ENCODE data around the gene PALB2.
"Not testable (repeated sequence)": the region's sequence is repeated elsewhere in the genome, so short reads cannot be mapped to it uniquely, and the experiment has no call there.

The PALB2 gene

DNA sequence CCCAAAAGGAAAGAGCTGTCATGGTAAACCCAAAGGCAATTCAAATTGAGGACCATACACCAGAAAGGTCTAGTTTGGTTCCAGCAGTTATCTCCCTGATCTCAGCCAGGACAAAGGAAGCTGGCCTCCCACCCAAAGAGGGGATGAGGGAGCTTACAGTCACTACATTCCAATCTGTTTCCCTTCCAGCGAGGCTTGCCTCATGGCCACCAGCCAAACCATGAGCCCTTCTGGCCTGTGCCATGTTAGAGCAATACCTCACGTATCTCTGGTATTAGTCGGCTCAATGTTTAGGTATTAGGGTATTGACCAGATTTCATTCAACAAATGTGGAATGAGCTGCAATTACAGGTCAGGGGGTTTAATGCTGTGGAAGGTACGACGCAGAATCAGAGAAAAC, 53.4 kb downstream of the PALB2 start:
- Histone ChIP-seq H3K27ac (ENCODE audit: low read depth in 2 of 2, low read length in 2 of 2) (no peak overlapping the region), H3K36me3 (ENCODE audit: control insufficient read depth in 2 of 2, insufficient read depth in 2 of 2, low read length in 2 of 2) (peaks cover 64 to 66% of the 10 kb centered on the region in 2 donors), H3K27me3 (ENCODE audit: control insufficient read depth in 2 of 2, insufficient read depth in 2 of 2, low read length in 2 of 2) (no peaks in the 10 kb centered on the region), H3K4me1 (ENCODE audit: control insufficient read depth in 2 of 2, insufficient read depth in 2 of 2, low read length in 2 of 2) (no peaks in the 10 kb centered on the region), H3K9ac (ENCODE audit: low read depth in 1 of 2, low read length in 2 of 2) (no peak overlapping the region), H3K9me3 (ENCODE audit: control insufficient read depth in 2 of 2, low read length in 2 of 2) (no peaks in the 10 kb centered on the region), H3K4me3 (ENCODE audit: low read length in 2 of 2) (no peak overlapping the region)

DNA sequence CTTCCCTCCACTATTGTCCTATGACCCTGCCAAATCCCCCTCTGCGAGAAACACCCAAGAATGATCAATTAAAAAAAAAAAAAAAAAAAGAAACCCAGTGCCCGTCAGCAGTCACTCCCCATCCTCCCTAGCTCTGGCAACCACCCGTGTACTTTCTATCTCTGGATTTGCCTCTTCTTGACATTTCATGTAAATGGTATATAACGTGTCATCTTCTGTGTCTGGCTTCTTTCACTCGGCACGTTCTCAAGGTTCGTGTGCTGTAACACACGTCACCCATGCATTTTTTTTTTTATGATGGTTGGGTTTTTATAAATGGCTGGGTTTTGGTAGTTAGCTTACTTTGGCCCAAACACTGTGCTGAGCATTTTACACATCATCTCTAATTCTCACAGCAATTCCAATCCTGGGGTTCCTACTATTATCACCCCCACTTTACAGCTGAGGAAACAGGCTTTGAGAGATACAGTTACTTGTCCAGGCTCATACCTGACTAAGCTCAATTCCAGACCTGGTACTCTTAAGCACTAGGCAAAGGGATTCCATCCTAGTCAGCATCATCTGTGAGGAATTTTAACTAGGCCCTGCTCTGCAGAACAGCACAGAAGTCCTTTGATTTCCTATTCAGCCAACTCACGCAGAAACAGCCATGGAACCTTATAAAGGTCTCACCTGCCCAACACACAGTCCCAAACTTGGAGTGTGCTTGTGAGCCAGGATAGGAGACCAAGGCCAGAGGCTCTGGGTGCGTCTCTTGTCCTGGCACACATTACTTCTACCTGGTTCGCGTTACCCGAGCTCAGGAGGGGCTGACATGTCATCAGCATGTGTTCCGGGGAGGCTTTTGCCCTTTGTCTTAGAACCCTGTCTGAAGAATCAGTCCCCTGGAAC, 56.7 kb downstream of the PALB2 start:
- H3K9ac ChIP-seq (ENCODE audit: low read depth in 1 of 2, low read length in 2 of 2) = no peak overlapping the region
- H3K36me3 ChIP-seq (ENCODE audit: control insufficient read depth in 2 of 2, insufficient read depth in 2 of 2, low read length in 2 of 2) = peaks cover 53 to 64% of the 10 kb centered on the region in 2 donors

DNA sequence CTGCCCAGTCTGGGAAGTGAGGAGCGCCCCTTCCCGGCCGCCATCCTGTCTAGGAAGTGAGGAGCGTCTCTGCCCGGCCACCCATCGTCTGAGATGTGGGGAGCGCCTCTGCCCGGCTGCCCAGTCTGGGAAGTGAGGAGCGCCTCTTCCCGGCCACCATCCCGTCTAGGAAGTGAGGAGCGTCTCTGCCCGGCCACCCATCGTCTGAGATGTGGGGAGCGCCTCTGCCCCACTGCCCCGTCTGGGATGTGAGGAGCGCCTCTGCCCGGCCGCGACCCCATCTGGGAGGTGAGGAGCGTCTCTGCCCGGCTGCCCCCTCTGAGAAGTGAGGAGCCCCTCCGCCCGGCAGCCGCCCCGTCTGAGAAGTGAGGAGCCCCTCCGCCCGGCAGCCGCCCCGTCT, 57.8 kb downstream of the PALB2 start:
- not testable (repeated sequence) for H3K4me1 ChIP-seq (ENCODE audit: control insufficient read depth in 2 of 2, insufficient read depth in 2 of 2, low read length in 2 of 2); H3K27me3 ChIP-seq (ENCODE audit: control insufficient read depth in 2 of 2, insufficient read depth in 2 of 2, low read length in 2 of 2); H3K27ac ChIP-seq (ENCODE audit: low read depth in 2 of 2, low read length in 2 of 2); H3K4me3 ChIP-seq (ENCODE audit: low read length in 2 of 2); H3K9ac ChIP-seq (ENCODE audit: low read depth in 1 of 2, low read length in 2 of 2); H3K9me3 ChIP-seq (ENCODE audit: control insufficient read depth in 2 of 2, low read length in 2 of 2)
- H3K36me3 ChIP-seq (ENCODE audit: control insufficient read depth in 2 of 2, insufficient read depth in 2 of 2, low read length in 2 of 2) = peaks cover 52 to 66% of the 10 kb centered on the region in 2 donors

More for the DNA sequence above, 56.7 kb downstream of the PALB2 start:
- Histone ChIP-seq H3K4me1 (ENCODE audit: control insufficient read depth in 2 of 2, insufficient read depth in 2 of 2, low read length in 2 of 2) (no peaks in the 10 kb centered on the region), H3K9me3 (ENCODE audit: control insufficient read depth in 2 of 2, low read length in 2 of 2) (no peaks in the 10 kb centered on the region), H3K4me3 (ENCODE audit: low read length in 2 of 2) (no peak overlapping the region), H3K27ac (ENCODE audit: low read depth in 2 of 2, low read length in 2 of 2) (no peak overlapping the region), H3K27me3 (ENCODE audit: control insufficient read depth in 2 of 2, insufficient read depth in 2 of 2, low read length in 2 of 2) (no peaks in the 10 kb centered on the region)

DNA sequence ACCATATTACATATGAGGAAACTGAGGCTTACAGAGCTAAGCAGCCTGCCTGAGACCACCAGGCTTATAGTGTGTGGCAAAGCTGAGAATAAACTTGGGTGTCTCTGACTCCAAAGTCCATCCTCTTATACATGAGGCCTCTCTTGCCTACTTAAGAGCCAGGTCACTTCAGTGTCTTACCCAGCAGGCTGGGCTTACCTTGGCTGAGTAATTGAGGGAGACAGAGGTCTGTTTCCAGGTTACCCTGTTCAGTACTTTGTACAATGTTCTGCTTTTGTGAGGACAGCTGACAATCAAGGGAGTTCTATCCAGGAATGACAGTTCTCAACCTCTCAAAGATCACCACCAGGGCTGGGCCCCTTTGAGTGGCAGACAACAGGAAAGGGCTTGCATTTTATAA, 59.3 kb downstream of the PALB2 start:
- no peaks in the 10 kb centered on the region for H3K4me1 ChIP-seq (ENCODE audit: control insufficient read depth in 2 of 2, insufficient read depth in 2 of 2, low read length in 2 of 2)
- no peak overlapping the region for H3K27ac ChIP-seq (ENCODE audit: low read depth in 2 of 2, low read length in 2 of 2)

DNA sequence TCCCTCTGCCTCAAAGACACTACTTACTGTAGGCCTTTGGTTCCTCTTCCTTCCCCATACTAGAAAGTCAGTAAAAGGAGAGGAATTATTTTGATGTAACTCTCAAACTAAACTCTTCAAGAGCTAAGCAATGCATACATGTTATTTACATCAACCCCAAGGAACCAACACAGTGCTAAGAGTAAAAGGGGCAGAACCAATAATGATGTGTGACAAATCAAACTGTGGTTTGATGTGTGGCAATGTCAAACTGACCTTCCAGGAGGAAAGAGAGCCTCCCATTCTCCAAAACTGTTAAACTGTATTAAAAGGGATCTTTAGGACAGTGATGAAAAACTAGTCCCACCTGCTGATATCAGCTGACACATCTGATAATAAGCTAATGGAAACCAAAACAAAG, 60.7 kb downstream of the PALB2 start:
- Histone ChIP-seq H3K36me3 (ENCODE audit: control insufficient read depth in 2 of 2, insufficient read depth in 2 of 2, low read length in 2 of 2) (peaks cover 33 to 46% of the 10 kb centered on the region in 2 donors), H3K27ac (ENCODE audit: low read depth in 2 of 2, low read length in 2 of 2) (no peak overlapping the region)

More for the DNA sequence above, 59.3 kb downstream of the PALB2 start:
- no peak overlapping the region for H3K4me3 ChIP-seq (ENCODE audit: low read length in 2 of 2)
- no peaks in the 10 kb centered on the region for H3K9me3 ChIP-seq (ENCODE audit: control insufficient read depth in 2 of 2, low read length in 2 of 2)
- no peak overlapping the region for H3K9ac ChIP-seq (ENCODE audit: low read depth in 1 of 2, low read length in 2 of 2)
- H3K36me3 ChIP-seq (ENCODE audit: control insufficient read depth in 2 of 2, insufficient read depth in 2 of 2, low read length in 2 of 2) = peaks cover 42 to 55% of the 10 kb centered on the region in 2 donors
- H3K27me3 ChIP-seq (ENCODE audit: control insufficient read depth in 2 of 2, insufficient read depth in 2 of 2, low read length in 2 of 2) = no peaks in the 10 kb centered on the region

DNA sequence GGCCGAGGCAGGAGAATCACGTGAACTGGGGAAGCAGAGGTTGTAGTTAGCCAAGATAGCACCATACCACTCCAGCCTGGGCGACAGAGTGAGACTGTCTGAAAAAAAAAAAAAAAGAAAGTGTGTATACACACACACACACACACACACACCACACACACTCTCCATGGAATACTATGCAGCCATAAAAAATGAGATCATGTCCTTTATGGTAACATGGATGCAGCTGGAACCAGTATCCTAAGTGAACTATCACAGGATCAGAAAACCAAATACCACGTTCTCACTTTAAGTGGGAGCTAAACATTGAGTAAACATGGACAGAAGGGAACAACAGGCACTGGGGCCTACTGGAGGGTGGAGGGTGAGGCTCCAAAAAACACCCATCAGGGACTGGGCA, 61.7 kb downstream of the PALB2 start:
- no peaks in the 10 kb centered on the region for H3K4me1 ChIP-seq (ENCODE audit: control insufficient read depth in 2 of 2, insufficient read depth in 2 of 2, low read length in 2 of 2)
- H3K27ac ChIP-seq (ENCODE audit: low read depth in 2 of 2, low read length in 2 of 2) = no peak overlapping the region
- H3K9me3 ChIP-seq (ENCODE audit: control insufficient read depth in 2 of 2, low read length in 2 of 2) = no peaks in the 10 kb centered on the region
- H3K4me3 ChIP-seq (ENCODE audit: low read length in 2 of 2) = no peak overlapping the region
- no peak overlapping the region for H3K9ac ChIP-seq (ENCODE audit: low read depth in 1 of 2, low read length in 2 of 2)
- peaks cover 23 to 39% of the 10 kb centered on the region in 2 donors for H3K36me3 ChIP-seq (ENCODE audit: control insufficient read depth in 2 of 2, insufficient read depth in 2 of 2, low read length in 2 of 2)
- H3K27me3 ChIP-seq (ENCODE audit: control insufficient read depth in 2 of 2, insufficient read depth in 2 of 2, low read length in 2 of 2) = no peaks in the 10 kb centered on the region

More for the DNA sequence above, 60.7 kb downstream of the PALB2 start:
- Histone ChIP-seq H3K4me3 (ENCODE audit: low read length in 2 of 2) (no peak overlapping the region), H3K9ac (ENCODE audit: low read depth in 1 of 2, low read length in 2 of 2) (no peak overlapping the region), H3K9me3 (ENCODE audit: control insufficient read depth in 2 of 2, low read length in 2 of 2) (no peaks in the 10 kb centered on the region), H3K4me1 (ENCODE audit: control insufficient read depth in 2 of 2, insufficient read depth in 2 of 2, low read length in 2 of 2) (no peaks in the 10 kb centered on the region), H3K27me3 (ENCODE audit: control insufficient read depth in 2 of 2, insufficient read depth in 2 of 2, low read length in 2 of 2) (no peaks in the 10 kb centered on the region)

DNA sequence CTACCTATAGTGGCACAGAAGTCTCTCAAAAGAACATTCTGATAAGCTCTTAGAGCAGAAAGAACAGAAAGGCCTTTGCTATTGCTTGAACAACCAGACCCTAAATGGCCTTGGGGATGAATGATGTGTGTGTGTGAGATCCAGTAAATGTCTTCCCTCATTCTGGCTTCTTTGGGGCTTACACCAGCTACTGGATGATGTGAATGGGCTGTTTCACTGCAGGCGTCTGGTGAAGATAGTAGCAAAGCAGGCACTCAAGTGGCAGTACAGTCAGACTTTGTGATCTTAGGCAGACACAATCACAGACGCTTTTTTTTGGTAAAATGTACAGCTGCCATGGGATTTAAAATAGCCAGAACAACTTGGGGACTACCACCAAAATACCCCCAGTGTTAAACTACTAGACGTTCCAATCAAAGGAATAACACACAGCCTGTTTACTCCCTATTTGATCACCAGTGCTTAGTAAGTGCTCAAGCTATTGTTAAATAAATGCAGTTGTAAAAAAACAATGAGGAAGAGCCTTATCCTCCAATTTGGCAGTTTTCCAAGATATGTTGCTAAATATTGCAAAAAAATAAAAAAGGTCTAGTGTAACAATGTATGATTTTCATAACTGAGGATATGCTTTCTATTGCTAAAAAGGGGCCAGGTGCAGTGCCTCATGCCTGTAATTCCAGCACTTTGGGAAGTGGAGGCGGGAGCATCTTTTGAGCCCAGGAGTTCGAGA, 62.8 kb downstream of the PALB2 start:
- Histone ChIP-seq H3K9ac (ENCODE audit: low read depth in 1 of 2, low read length in 2 of 2) (no peak overlapping the region), H3K27ac (ENCODE audit: low read depth in 2 of 2, low read length in 2 of 2) (no peak overlapping the region), H3K27me3 (ENCODE audit: control insufficient read depth in 2 of 2, insufficient read depth in 2 of 2, low read length in 2 of 2) (no peaks in the 10 kb centered on the region), H3K9me3 (ENCODE audit: control insufficient read depth in 2 of 2, low read length in 2 of 2) (no peaks in the 10 kb centered on the region), H3K4me1 (ENCODE audit: control insufficient read depth in 2 of 2, insufficient read depth in 2 of 2, low read length in 2 of 2) (no peaks in the 10 kb centered on the region), H3K36me3 (ENCODE audit: control insufficient read depth in 2 of 2, insufficient read depth in 2 of 2, low read length in 2 of 2) (peaks cover 20 to 44% of the 10 kb centered on the region in 2 donors), H3K4me3 (ENCODE audit: low read length in 2 of 2) (no peak overlapping the region)

DNA sequence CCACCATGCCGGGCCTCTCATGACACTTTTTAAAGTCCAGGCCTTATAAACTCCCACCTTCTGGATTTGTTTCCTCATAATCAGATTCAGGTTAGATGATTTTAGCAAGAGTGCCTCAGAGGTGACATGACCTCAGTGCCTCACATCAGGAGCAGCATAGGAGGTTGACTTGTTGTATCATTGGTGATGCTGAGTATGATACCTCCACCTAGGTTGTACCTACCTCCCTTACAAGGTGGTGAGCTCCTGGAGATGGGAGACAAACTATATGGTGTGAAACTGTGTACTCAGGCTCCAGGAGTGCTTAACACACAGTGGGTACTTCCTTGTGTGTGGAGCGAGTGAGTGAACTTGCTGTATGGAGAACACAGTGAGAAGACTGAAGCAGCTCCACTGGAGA, 63.6 kb downstream of the PALB2 start:
- Histone ChIP-seq H3K9me3 (ENCODE audit: control insufficient read depth in 2 of 2, low read length in 2 of 2) (no peaks in the 10 kb centered on the region), H3K27me3 (ENCODE audit: control insufficient read depth in 2 of 2, insufficient read depth in 2 of 2, low read length in 2 of 2) (no peaks in the 10 kb centered on the region), H3K4me1 (ENCODE audit: control insufficient read depth in 2 of 2, insufficient read depth in 2 of 2, low read length in 2 of 2) (no peaks in the 10 kb centered on the region), H3K27ac (ENCODE audit: low read depth in 2 of 2, low read length in 2 of 2) (no peak overlapping the region), H3K9ac (ENCODE audit: low read depth in 1 of 2, low read length in 2 of 2) (no peak overlapping the region), H3K36me3 (ENCODE audit: control insufficient read depth in 2 of 2, insufficient read depth in 2 of 2, low read length in 2 of 2) (peaks cover 23 to 48% of the 10 kb centered on the region in 2 donors), H3K4me3 (ENCODE audit: low read length in 2 of 2) (no peak overlapping the region)

DNA sequence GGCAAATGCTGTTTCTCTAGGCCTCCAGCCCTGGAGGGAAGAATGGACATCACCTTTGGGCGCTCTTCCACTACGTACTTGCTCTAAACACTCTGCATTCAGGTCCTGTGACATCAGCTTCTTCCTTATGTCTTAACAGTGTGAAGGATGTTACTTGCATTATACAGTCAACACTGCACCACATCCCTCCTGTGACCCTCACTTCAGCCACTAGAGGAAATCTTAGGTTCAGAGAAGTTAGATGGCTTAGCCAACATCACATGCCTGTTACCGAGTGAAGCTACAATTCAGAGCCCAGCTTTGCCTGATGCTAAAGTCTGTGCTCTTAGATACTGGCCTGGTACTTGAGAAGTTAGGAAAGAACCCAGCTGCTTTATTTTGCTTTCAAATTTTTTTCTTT, 65.3 kb downstream of the PALB2 start:
- H3K36me3 ChIP-seq (ENCODE audit: control insufficient read depth in 2 of 2, insufficient read depth in 2 of 2, low read length in 2 of 2) = peaks cover 29 to 47% of the 10 kb centered on the region in 2 donors
- no peak overlapping the region for H3K9ac ChIP-seq (ENCODE audit: low read depth in 1 of 2, low read length in 2 of 2)
- no peaks in the 10 kb centered on the region for H3K9me3 ChIP-seq (ENCODE audit: control insufficient read depth in 2 of 2, low read length in 2 of 2)
- no peak overlapping the region for H3K27ac ChIP-seq (ENCODE audit: low read depth in 2 of 2, low read length in 2 of 2)
- H3K4me3 ChIP-seq (ENCODE audit: low read length in 2 of 2) = no peak overlapping the region
- H3K27me3 ChIP-seq (ENCODE audit: control insufficient read depth in 2 of 2, insufficient read depth in 2 of 2, low read length in 2 of 2) = no peaks in the 10 kb centered on the region
- no peaks in the 10 kb centered on the region for H3K4me1 ChIP-seq (ENCODE audit: control insufficient read depth in 2 of 2, insufficient read depth in 2 of 2, low read length in 2 of 2)

DNA sequence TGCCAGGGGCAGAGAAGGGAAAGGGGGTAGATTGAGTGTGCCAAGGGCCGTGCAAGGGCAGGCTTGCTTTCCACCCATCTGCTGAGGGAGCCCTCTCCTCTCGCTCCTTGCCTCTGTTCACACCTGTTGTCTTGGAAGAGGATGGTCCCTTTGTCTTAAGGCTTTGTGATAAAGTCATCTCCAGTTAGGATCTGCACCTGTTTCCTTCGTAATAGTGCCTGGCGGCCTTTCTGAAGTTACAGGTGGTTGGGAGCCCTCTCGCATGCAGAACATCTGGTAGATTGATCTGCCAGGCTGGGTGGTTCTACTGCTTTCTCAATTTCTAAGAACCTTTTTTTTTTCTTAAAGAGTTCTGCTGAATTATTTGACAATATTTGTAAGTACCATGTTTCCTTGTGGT, 67.3 kb downstream of the PALB2 start:
- H3K9ac ChIP-seq (ENCODE audit: low read depth in 1 of 2, low read length in 2 of 2) = no peak overlapping the region
- H3K27me3 ChIP-seq (ENCODE audit: control insufficient read depth in 2 of 2, insufficient read depth in 2 of 2, low read length in 2 of 2) = no peaks in the 10 kb centered on the region
- no peaks in the 10 kb centered on the region for H3K4me1 ChIP-seq (ENCODE audit: control insufficient read depth in 2 of 2, insufficient read depth in 2 of 2, low read length in 2 of 2)
- H3K36me3 ChIP-seq (ENCODE audit: control insufficient read depth in 2 of 2, insufficient read depth in 2 of 2, low read length in 2 of 2) = peaks cover 30 to 44% of the 10 kb centered on the region in 2 donors
- no peak overlapping the region for H3K27ac ChIP-seq (ENCODE audit: low read depth in 2 of 2, low read length in 2 of 2)
- H3K4me3 ChIP-seq (ENCODE audit: low read length in 2 of 2) = no peak overlapping the region
- no peaks in the 10 kb centered on the region for H3K9me3 ChIP-seq (ENCODE audit: control insufficient read depth in 2 of 2, low read length in 2 of 2)

Data from mucosa of rectum (tissue), 2 donors.